Ovary (tissue), 3 donors: ENCODE data around the gene KCNA4.
"Not testable (repeated sequence)": the region's sequence is repeated elsewhere in the genome, so short reads cannot be mapped to it uniquely, and the experiment has no call there.

Source experiments
- CTCF ChIP-seq, 3 donors: fragments of 450-650 bp in 2 of 3; fragments of 200-600 bp in 1 of 3; IDR thresholded peaks; one replicate each; pipeline versions ENCODE4 v1.5.1 to v1.8.0; 2016 to 2022; ENCODE audit warnings: antibody characterized with exemption in 3 of 3, mild to moderate bottlenecking in 1 of 3
- POLR2A ChIP-seq: fragments of 450-650 bp; IDR thresholded peaks from one replicate; pipeline ENCODE4 v1.6.1; 2017; ENCODE audit warnings: antibody characterized with exemption, mild to moderate bottlenecking, moderate library complexity
- donor health status: DM: no; HTN: no; CAD: no.

GRCh38 chr11:30034746-30035145 is 17.9 kb upstream of the KCNA4 start:
- not testable (repeated sequence) for TF ChIP-seq CTCF (IDR thresholded peaks at IDR 0.05); POLR2A
